WTC11 (cell line): ENCODE results near the gene POLR3F. TPM values are rescaled to one million over a fixed set of nuclear protein-coding genes. Genes with fewer than 3 reads are reported as not detected.

Experiments
- CREB1 ChIP-seq: sonication (generic); formaldehyde crosslinking; IDR thresholded peaks from 2 replicates; pipeline ENCODE4 v1.8.0; 2023; ENCODE audit warnings: mild to moderate bottlenecking, missing genetic modification reagents
- ESRRA ChIP-seq: sonication (generic); formaldehyde crosslinking; IDR thresholded peaks from 2 replicates; pipeline ENCODE4 v1.8.1; 2022; ENCODE audit warnings: mild to moderate bottlenecking, missing genetic modification reagents, borderline replicate concordance
- KAT7 ChIP-seq: sonication (generic); formaldehyde crosslinking; IDR thresholded peaks from 2 replicates; pipeline ENCODE4 v1.8.1; 2023; ENCODE audit warnings: missing genetic modification reagents, mild to moderate bottlenecking, borderline replicate concordance
- NR3C1 ChIP-seq: sonication (generic); formaldehyde crosslinking; conservative IDR thresholded peaks from 2 replicates; pipeline ENCODE4 v1.8.1; 2023; ENCODE audit warnings: low read depth, mild to moderate bottlenecking, missing genetic modification reagents
- SP1 ChIP-seq: sonication (generic); formaldehyde crosslinking; conservative IDR thresholded peaks from 2 replicates; pipeline ENCODE4 v1.8.1; 2022; ENCODE audit warnings: missing genetic modification reagents
- TEAD1 ChIP-seq: sonication (generic); formaldehyde crosslinking; IDR thresholded peaks from 2 replicates; pipeline ENCODE4 v1.8.0; 2022; ENCODE audit warnings: mild to moderate bottlenecking, missing genetic modification reagents
- ZNF232 ChIP-seq: sonication (generic); formaldehyde crosslinking; IDR thresholded peaks from 2 replicates; pipeline ENCODE4 v1.8.0; 2022; ENCODE audit warnings: mild to moderate bottlenecking, missing genetic modification reagents
- ZNF396 ChIP-seq: fragments of 250-450 bp; sonication (Bioruptor Pico); IDR thresholded peaks from 2 replicates; pipeline ENCODE4 v1.8.0; 2021; ENCODE audit warnings: mild to moderate bottlenecking, moderate library complexity, borderline replicate concordance
- total RNA-seq: library from RNA; stranded (reverse); gene quantifications from 3 replicates; pipeline ENCODE4 v1.2.3, GENCODE V29; 2021
- TF ChIP-seq, protein P1 (sequence below): sonication (generic); formaldehyde crosslinking; IDR thresholded peaks from 2 replicates; pipeline ENCODE4 v1.8.0; 2022; ENCODE audit warnings: mild to moderate bottlenecking, missing genetic modification reagents
- TF ChIP-seq, protein P2 (sequence below): sonication (generic); formaldehyde crosslinking; IDR thresholded peaks from 2 replicates; pipeline ENCODE4 v1.8.1; 2022; ENCODE audit warnings: low read depth, mild to moderate bottlenecking, moderate library complexity, missing genetic modification reagents, borderline replicate concordance
- TF ChIP-seq, protein P3 (sequence below): sonication (generic); formaldehyde crosslinking; IDR thresholded peaks from 2 replicates; pipeline ENCODE4 v1.8.1; 2023; ENCODE audit warnings: mild to moderate bottlenecking, missing genetic modification reagents, borderline replicate concordance
- TF ChIP-seq, protein P4 (sequence below): sonication (generic); formaldehyde crosslinking; IDR thresholded peaks from 2 replicates; pipeline ENCODE4 v1.8.1; 2023; ENCODE audit warnings: mild to moderate bottlenecking, moderate library complexity, missing genetic modification reagents
- TF ChIP-seq, protein P5 (sequence below): sonication (generic); formaldehyde crosslinking; IDR thresholded peaks from 2 replicates; pipeline ENCODE4 v1.8.0; 2023; ENCODE audit warnings: mild to moderate bottlenecking, missing genetic modification reagents
- TF ChIP-seq, protein P6 (sequence below): sonication (generic); formaldehyde crosslinking; IDR thresholded peaks from 2 replicates; pipeline ENCODE4 v1.8.0; 2022; ENCODE audit warnings: missing genetic modification reagents

POLR3F gene
- total RNA-seq, 1 experiment from 2014 or later, result 12.7 TPM

DNA sequence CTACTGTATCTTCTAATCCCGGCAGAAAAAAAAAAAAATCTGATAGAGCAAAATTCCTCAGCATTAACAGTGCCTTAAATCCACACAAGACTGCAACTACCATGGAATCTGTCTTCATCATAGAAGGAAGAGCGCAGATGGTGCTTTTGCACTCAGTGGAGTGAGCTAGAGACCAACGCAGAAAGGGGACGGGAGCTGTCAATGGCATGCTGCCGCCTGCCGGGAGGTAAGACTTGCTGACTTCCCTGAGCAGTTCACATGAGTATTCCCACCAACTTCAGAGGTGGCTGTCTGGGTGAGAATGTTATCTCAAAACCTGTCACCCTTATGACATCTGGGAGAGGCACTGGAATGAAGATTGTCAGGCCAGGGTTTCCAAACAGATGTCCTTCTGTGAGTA is 36.0 kb upstream of the POLR3F start (continued):
- TF ChIP-seq ZNF396 (CRISPR knock-in tag) (no peak), CREB1 (CRISPR knock-in tag) (no peak), NR3C1 (CRISPR knock-in tag) (no peak), ZNF232 (CRISPR knock-in tag) (no peak), KAT7 (no peak), ESRRA (no peak), SP1 (CRISPR knock-in tag) (no peak), TEAD1 (no peak)
- TF ChIP-seq, protein P1, sequence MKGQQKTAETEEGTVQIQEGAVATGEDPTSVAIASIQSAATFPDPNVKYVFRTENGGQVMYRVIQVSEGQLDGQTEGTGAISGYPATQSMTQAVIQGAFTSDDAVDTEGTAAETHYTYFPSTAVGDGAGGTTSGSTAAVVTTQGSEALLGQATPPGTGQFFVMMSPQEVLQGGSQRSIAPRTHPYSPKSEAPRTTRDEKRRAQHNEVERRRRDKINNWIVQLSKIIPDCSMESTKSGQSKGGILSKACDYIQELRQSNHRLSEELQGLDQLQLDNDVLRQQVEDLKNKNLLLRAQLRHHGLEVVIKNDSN (CRISPR knock-in tag), result no peak
- TF ChIP-seq, protein P2, sequence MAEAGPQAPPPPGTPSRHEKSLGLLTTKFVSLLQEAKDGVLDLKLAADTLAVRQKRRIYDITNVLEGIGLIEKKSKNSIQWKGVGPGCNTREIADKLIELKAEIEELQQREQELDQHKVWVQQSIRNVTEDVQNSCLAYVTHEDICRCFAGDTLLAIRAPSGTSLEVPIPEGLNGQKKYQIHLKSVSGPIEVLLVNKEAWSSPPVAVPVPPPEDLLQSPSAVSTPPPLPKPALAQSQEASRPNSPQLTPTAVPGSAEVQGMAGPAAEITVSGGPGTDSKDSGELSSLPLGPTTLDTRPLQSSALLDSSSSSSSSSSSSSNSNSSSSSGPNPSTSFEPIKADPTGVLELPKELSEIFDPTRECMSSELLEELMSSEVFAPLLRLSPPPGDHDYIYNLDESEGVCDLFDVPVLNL (CRISPR knock-in tag), result no peak
- TF ChIP-seq, protein P3, sequence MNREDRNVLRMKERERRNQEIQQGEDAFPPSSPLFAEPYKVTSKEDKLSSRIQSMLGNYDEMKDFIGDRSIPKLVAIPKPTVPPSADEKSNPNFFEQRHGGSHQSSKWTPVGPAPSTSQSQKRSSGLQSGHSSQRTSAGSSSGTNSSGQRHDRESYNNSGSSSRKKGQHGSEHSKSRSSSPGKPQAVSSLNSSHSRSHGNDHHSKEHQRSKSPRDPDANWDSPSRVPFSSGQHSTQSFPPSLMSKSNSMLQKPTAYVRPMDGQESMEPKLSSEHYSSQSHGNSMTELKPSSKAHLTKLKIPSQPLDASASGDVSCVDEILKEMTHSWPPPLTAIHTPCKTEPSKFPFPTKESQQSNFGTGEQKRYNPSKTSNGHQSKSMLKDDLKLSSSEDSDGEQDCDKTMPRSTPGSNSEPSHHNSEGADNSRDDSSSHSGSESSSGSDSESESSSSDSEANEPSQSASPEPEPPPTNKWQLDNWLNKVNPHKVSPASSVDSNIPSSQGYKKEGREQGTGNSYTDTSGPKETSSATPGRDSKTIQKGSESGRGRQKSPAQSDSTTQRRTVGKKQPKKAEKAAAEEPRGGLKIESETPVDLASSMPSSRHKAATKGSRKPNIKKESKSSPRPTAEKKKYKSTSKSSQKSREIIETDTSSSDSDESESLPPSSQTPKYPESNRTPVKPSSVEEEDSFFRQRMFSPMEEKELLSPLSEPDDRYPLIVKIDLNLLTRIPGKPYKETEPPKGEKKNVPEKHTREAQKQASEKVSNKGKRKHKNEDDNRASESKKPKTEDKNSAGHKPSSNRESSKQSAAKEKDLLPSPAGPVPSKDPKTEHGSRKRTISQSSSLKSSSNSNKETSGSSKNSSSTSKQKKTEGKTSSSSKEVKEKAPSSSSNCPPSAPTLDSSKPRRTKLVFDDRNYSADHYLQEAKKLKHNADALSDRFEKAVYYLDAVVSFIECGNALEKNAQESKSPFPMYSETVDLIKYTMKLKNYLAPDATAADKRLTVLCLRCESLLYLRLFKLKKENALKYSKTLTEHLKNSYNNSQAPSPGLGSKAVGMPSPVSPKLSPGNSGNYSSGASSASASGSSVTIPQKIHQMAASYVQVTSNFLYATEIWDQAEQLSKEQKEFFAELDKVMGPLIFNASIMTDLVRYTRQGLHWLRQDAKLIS (CRISPR knock-in tag), result no peak
- TF ChIP-seq, protein P4, sequence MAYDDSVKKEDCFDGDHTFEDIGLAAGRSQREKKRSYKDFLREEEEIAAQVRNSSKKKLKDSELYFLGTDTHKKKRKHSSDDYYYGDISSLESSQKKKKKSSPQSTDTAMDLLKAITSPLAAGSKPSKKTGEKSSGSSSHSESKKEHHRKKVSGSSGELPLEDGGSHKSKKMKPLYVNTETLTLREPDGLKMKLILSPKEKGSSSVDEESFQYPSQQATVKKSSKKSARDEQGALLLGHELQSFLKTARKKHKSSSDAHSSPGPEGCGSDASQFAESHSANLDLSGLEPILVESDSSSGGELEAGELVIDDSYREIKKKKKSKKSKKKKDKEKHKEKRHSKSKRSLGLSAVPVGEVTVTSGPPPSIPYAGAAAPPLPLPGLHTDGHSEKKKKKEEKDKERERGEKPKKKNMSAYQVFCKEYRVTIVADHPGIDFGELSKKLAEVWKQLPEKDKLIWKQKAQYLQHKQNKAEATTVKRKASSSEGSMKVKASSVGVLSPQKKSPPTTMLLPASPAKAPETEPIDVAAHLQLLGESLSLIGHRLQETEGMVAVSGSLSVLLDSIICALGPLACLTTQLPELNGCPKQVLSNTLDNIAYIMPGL (CRISPR knock-in tag), result no peak
- TF ChIP-seq, protein P5, sequence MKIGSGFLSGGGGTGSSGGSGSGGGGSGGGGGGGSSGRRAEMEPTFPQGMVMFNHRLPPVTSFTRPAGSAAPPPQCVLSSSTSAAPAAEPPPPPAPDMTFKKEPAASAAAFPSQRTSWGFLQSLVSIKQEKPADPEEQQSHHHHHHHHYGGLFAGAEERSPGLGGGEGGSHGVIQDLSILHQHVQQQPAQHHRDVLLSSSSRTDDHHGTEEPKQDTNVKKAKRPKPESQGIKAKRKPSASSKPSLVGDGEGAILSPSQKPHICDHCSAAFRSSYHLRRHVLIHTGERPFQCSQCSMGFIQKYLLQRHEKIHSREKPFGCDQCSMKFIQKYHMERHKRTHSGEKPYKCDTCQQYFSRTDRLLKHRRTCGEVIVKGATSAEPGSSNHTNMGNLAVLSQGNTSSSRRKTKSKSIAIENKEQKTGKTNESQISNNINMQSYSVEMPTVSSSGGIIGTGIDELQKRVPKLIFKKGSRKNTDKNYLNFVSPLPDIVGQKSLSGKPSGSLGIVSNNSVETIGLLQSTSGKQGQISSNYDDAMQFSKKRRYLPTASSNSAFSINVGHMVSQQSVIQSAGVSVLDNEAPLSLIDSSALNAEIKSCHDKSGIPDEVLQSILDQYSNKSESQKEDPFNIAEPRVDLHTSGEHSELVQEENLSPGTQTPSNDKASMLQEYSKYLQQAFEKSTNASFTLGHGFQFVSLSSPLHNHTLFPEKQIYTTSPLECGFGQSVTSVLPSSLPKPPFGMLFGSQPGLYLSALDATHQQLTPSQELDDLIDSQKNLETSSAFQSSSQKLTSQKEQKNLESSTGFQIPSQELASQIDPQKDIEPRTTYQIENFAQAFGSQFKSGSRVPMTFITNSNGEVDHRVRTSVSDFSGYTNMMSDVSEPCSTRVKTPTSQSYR (CRISPR knock-in tag), result no peak
- TF ChIP-seq, protein P6, sequence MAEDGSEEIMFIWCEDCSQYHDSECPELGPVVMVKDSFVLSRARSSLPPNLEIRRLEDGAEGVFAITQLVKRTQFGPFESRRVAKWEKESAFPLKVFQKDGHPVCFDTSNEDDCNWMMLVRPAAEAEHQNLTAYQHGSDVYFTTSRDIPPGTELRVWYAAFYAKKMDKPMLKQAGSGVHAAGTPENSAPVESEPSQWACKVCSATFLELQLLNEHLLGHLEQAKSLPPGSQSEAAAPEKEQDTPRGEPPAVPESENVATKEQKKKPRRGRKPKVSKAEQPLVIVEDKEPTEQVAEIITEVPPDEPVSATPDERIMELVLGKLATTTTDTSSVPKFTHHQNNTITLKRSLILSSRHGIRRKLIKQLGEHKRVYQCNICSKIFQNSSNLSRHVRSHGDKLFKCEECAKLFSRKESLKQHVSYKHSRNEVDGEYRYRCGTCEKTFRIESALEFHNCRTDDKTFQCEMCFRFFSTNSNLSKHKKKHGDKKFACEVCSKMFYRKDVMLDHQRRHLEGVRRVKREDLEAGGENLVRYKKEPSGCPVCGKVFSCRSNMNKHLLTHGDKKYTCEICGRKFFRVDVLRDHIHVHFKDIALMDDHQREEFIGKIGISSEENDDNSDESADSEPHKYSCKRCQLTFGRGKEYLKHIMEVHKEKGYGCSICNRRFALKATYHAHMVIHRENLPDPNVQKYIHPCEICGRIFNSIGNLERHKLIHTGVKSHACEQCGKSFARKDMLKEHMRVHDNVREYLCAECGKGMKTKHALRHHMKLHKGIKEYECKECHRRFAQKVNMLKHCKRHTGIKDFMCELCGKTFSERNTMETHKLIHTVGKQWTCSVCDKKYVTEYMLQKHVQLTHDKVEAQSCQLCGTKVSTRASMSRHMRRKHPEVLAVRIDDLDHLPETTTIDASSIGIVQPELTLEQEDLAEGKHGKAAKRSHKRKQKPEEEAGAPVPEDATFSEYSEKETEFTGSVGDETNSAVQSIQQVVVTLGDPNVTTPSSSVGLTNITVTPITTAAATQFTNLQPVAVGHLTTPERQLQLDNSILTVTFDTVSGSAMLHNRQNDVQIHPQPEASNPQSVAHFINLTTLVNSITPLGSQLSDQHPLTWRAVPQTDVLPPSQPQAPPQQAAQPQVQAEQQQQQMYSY (CRISPR knock-in tag), result no peak
- TF ChIP-seq, all 79 proteins: peak for 0
